ENCODE results near the gene SIX2. TPM values are rescaled to one million over a fixed set of nuclear protein-coding genes. Genes with fewer than 3 reads are reported as not detected.

Gene SIX2
- total RNA-seq, 4 donors from 2014 or later = not detected

- peaks cover 0 to 40% (median 12%) of the 10 kb centered on the region in 4 donors for H3K4me1 ChIP-seq
- no peaks in the 10 kb centered on the region for H3K9me3 ChIP-seq
- TF ChIP-seq CTCF (IDR thresholded peaks at IDR 0.05) = no peak
- no peak for TF ChIP-seq POLR2A (IDR thresholded peaks at IDR 0.05)
- H3K36me3 ChIP-seq = no peaks in the 10 kb centered on the region
- no peak overlapping the region for H3K4me3 ChIP-seq
- H3K27ac ChIP-seq = no peak overlapping the region
- H3K27me3 ChIP-seq = peaks cover 0 to 77% of the 10 kb centered on the region in 2 donors
- DNase-seq = no peak
Observed at GRCh38 chr2:45007961-45008295, 1.3 kb downstream of the SIX2 start.

- peaks cover 0 to 36% (median 12%) of the 10 kb centered on the region in 4 donors for H3K4me1 ChIP-seq
- no peaks in the 10 kb centered on the region for H3K9me3 ChIP-seq
- peaks cover 0 to 77% of the 10 kb centered on the region in 2 donors for H3K27me3 ChIP-seq
- DNase-seq = no peak
- H3K27ac ChIP-seq = no peak overlapping the region
- no peak overlapping the region for H3K4me3 ChIP-seq
- TF ChIP-seq CTCF (IDR thresholded peaks at IDR 0.05) = no peak
- no peak for TF ChIP-seq POLR2A (IDR thresholded peaks at IDR 0.05)
- no peaks in the 10 kb centered on the region for H3K36me3 ChIP-seq
Observed at GRCh38 chr2:45006942-45007287, 2.3 kb downstream of the SIX2 start.

- Histone ChIP-seq H3K27me3 (peaks cover 0 to 80% of the 10 kb centered on the region in 2 donors), H3K9me3 (no peaks in the 10 kb centered on the region), H3K4me1 (peaks cover 0 to 42% (median 12%) of the 10 kb centered on the region in 4 donors), H3K27ac (no peak overlapping the region), H3K36me3 (no peaks in the 10 kb centered on the region), H3K4me3 (no peak overlapping the region)
- TF ChIP-seq CTCF (IDR thresholded peaks at IDR 0.05) = no peak
- TF ChIP-seq POLR2A (IDR thresholded peaks at IDR 0.05) = no peak
- DNase-seq = no peak
Observed at GRCh38 chr2:45006041-45006941, 3.0 kb downstream of the SIX2 start.

- no peak for TF ChIP-seq POLR2A (IDR thresholded peaks at IDR 0.05)
- no peak for TF ChIP-seq CTCF (IDR thresholded peaks at IDR 0.05)
- Histone ChIP-seq H3K4me1 (peaks cover 0 to 45% (median 12%) of the 10 kb centered on the region in 4 donors), H3K9me3 (no peaks in the 10 kb centered on the region), H3K4me3 (no peak overlapping the region), H3K27ac (no peak overlapping the region), H3K27me3 (peaks cover 0 to 80% of the 10 kb centered on the region in 2 donors), H3K36me3 (no peaks in the 10 kb centered on the region)
- DNase-seq = no peak
Observed at GRCh38 chr2:45005261-45006002, 3.8 kb downstream of the SIX2 start.

- no peak for DNase-seq
- Histone ChIP-seq H3K4me1 (peaks cover 0 to 38% (median 10%) of the 10 kb centered on the region in 4 donors), H3K4me3 (peak overlapping the region in 2 of 4 donors; percentile 11 to 13), H3K27ac (no peak overlapping the region), H3K9me3 (no peaks in the 10 kb centered on the region), H3K36me3 (no peaks in the 10 kb centered on the region), H3K27me3 (peaks cover 0 to 79% of the 10 kb centered on the region in 2 donors)
- no peak for TF ChIP-seq POLR2A (IDR thresholded peaks at IDR 0.05)
- TF ChIP-seq CTCF (IDR thresholded peaks at IDR 0.05) = no peak
Observed at GRCh38 chr2:45004562-45005191, 4.6 kb downstream of the SIX2 start.
